Natural killer cell (primary cell): ENCODE data around the gene SYNGR3. TPM values are rescaled to one million over a fixed set of nuclear protein-coding genes. Genes with fewer than 3 reads are reported as not detected.

Source experiments
- ATAC-seq, 3 donors: fragments of 150-1000 bp in 2 of 3; fragments of 200-7000 bp in 1 of 3; cut with Tn5 transposase; 1 replicate in 1 of 3; 2 replicates in 2 of 3; pipeline ENCODE4 v1.10.0; 2021; ENCODE audit warnings: mild to moderate bottlenecking in 2 of 3, moderate library complexity in 2 of 3
- DNase-seq, 2 donors: peaks; one replicate each; pipeline versions ENCODE4 v3.0.0 to v3.0.0-alpha.2; 2013 to 2021; ENCODE audit warnings: mixed read lengths in 1 of 2
- H3K27ac ChIP-seq: one replicate; pipeline ENCODE4 v1.5.1; 2013; ENCODE audit warnings: mild to moderate bottlenecking, low read length
- H3K27me3 ChIP-seq: one replicate; pipeline ENCODE4 v1.6.1; 2013; ENCODE audit warnings: low read length; ENCODE audit not compliant: control insufficient read depth, insufficient read depth
- H3K36me3 ChIP-seq: one replicate; pipeline ENCODE4 v1.6.1; 2013; ENCODE audit warnings: low read length; ENCODE audit not compliant: control insufficient read depth, insufficient read depth
- H3K4me1 ChIP-seq: one replicate; pipeline ENCODE4 v1.6.1; 2013; ENCODE audit warnings: low read length; ENCODE audit not compliant: control insufficient read depth, insufficient read depth
- H3K4me3 ChIP-seq: one replicate; pipeline ENCODE4 v1.5.1; 2013; ENCODE audit warnings: low read length
- H3K9me3 ChIP-seq: one replicate; pipeline ENCODE4 v1.6.1; 2013; ENCODE audit warnings: low read length; ENCODE audit not compliant: control insufficient read depth, insufficient read depth
- H3K27ac Mint-ChIP-seq, 2 donors: one replicate each; pipeline ENCODE4 v1.8.0; 2022; ENCODE audit warnings: mild to moderate bottlenecking in 2 of 2, mixed read lengths in 2 of 2, moderate library complexity in 1 of 2
- H3K27me3 Mint-ChIP-seq, 2 donors: one replicate each; pipeline ENCODE4 v1.8.0; 2022; ENCODE audit warnings: low read depth in 2 of 2, mixed read lengths in 2 of 2
- H3K36me3 Mint-ChIP-seq: one replicate; pipeline ENCODE4 v1.8.0; 2022; ENCODE audit warnings: mixed read lengths
- H3K4me1 Mint-ChIP-seq, 2 donors: one replicate each; pipeline ENCODE4 v1.8.0; 2022; ENCODE audit warnings: mixed read lengths in 2 of 2
- H3K4me3 Mint-ChIP-seq: one replicate; pipeline ENCODE4 v1.8.0; 2022; ENCODE audit warnings: mild to moderate bottlenecking, moderate library complexity, mixed read lengths
- H3K9me3 Mint-ChIP-seq, 2 donors: one replicate each; pipeline ENCODE4 v1.8.0; 2022; ENCODE audit warnings: mixed read lengths in 2 of 2
- WGBS: methylation state at CpG from one replicate; pipeline ENCODE4 v1.1.7; 2013; ENCODE audit warnings: missing lambda C conversion rate; ENCODE audit not compliant: insufficient coverage; 5-methylcytosine and 5-hydroxymethylcytosine counted together
- intact Hi-C: fragments of 100-400 bp; cut with micrococcal nuclease; formaldehyde crosslinking; loops from one replicate; pipeline ENCODE4 v1.14.2; 2022
- total RNA-seq, 4 donors: library from RNA; stranded (reverse); fragments of 120-200 nt in 1 of 4; gene quantifications; one replicate each; pipeline versions ENCODE4 v1.2.3 to v1.2.4, GENCODE V29; 2013 to 2022
- TF ChIP-seq, protein P1 (sequence below): fragments of 200-600 bp; IDR thresholded peaks from one replicate; pipeline ENCODE4 v1.8.0; 2022; ENCODE audit warnings: antibody characterized with exemption

Gene SYNGR3
- total RNA-seq, 3 donors from 2014 or later (not counting 1 experiment from before 2014, with no cell fraction given), result 10.3 to 19.3 (median 19.1) TPM

DNA sequence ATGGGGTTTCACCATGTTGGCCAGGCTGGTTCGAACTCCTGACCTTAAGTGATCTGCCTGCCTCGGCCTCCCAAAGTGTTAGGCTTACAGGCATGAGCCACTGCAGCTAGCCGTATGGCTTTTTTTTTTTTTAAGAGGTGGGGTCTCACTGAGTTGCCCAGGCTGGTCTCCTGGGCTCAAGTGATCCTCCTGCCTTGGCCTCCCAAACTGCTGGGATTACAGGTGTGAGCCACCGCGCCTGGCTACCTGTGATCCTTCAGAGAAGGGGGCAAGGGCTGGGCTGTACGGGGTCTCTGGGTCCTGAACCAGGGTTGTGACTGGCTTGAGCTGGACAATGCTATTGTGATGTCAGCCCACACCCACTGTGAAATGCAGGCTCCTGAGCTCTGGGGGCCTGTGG, 23.3 kb upstream of the SYNGR3 start, which contains the start of gene RNF151:
Gene RNF151 (plus strand): TSS at position 397 of the 400 bp plus-strand sequence. CDS start 26 bp downstream, outside the sequence.
- ATAC-seq, result no peak
- TF ChIP-seq, protein P1, sequence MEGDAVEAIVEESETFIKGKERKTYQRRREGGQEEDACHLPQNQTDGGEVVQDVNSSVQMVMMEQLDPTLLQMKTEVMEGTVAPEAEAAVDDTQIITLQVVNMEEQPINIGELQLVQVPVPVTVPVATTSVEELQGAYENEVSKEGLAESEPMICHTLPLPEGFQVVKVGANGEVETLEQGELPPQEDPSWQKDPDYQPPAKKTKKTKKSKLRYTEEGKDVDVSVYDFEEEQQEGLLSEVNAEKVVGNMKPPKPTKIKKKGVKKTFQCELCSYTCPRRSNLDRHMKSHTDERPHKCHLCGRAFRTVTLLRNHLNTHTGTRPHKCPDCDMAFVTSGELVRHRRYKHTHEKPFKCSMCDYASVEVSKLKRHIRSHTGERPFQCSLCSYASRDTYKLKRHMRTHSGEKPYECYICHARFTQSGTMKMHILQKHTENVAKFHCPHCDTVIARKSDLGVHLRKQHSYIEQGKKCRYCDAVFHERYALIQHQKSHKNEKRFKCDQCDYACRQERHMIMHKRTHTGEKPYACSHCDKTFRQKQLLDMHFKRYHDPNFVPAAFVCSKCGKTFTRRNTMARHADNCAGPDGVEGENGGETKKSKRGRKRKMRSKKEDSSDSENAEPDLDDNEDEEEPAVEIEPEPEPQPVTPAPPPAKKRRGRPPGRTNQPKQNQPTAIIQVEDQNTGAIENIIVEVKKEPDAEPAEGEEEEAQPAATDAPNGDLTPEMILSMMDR, result no peak
- Mint-ChIP-seq H3K4me1 (peaks cover 30 to 32% of the 10 kb centered on the region in 2 donors), H3K36me3 (no peaks in the 10 kb centered on the region), H3K27ac (peak within 1 kb of the TSS; percentile 95), H3K27me3 (no peaks in the 10 kb centered on the region), H3K4me3 (peak within 1 kb of the TSS; percentile 94), H3K9me3 (no peaks in the 10 kb centered on the region)
- peaks cover 44% of the 10 kb centered on the region for H3K4me1 ChIP-seq
- intact Hi-C loops, result no loop called here
- no peaks in the 10 kb centered on the region for H3K9me3 ChIP-seq
- WGBS, result 94% methylated on average over 6 of the region's 6 CpGs
- H3K36me3 ChIP-seq, result peaks cover 20% of the 10 kb centered on the region
- peak within 1 kb of the TSS; percentile 88 for H3K4me3 ChIP-seq
- no peaks in the 10 kb centered on the region for H3K27me3 ChIP-seq
- no peak for DNase-seq
- H3K27ac ChIP-seq, result peak within 1 kb of the TSS; percentile 99

DNA sequence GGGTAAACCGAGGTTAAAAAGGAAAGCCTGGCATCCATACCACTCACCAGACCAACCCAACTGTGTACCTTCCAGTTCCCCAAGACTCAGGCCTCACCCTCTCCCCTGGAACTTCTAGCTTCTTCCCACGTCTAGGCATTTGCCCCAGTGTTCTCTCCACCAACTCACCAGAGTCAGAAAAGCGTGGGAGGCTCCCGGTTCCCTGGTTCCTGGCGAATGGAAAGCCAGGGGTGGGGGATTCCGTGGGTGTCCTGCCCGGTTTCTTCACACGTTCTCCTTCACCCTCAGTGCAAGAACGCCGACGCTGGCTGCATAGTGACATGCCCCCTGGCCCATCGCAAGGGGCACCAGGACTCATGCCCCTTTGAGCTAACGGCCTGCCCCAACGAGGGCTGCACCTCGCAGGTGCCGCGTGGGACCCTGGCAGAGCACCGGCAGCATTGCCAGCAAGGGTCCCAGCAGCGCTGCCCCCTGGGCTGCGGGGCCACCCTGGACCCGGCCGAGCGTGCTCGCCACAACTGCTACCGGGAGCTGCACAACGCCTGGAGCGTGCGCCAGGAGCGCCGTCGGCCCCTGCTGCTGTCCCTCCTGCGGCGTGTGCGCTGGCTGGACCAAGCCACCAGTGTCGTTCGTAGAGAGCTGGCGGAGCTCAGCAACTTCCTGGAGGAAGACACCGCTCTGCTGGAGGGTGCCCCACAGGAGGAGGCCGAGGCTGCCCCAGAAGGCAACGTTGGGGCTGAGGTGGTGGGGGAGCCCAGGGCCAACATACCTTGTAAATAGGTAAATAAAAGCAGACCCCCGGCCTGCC, 21.4 kb upstream of the SYNGR3 start:
- H3K4me1 ChIP-seq, result peaks cover 42% of the 10 kb centered on the region
- H3K4me1 Mint-ChIP-seq, result peaks cover 39 to 45% of the 10 kb centered on the region in 2 donors
- intact Hi-C loops, result no loop called here
- peaks cover 2% of the 10 kb centered on the region for H3K36me3 ChIP-seq
- DNase-seq, result no peak
- no peaks in the 10 kb centered on the region for H3K9me3 ChIP-seq
- no peaks in the 10 kb centered on the region for H3K36me3 Mint-ChIP-seq
- no peaks in the 10 kb centered on the region for H3K27me3 ChIP-seq
- ATAC-seq, result no peak
- H3K27ac ChIP-seq, result no peak overlapping the region
- no peak overlapping the region for H3K27ac Mint-ChIP-seq
- H3K4me3 ChIP-seq, result no peak overlapping the region
- WGBS, result 94% methylated on average over 41 of the region's 41 CpGs
- no peak overlapping the region for H3K4me3 Mint-ChIP-seq
- TF ChIP-seq, protein P1, result no peak
- H3K9me3 Mint-ChIP-seq, result no peaks in the 10 kb centered on the region
- no peaks in the 10 kb centered on the region for H3K27me3 Mint-ChIP-seq

DNA sequence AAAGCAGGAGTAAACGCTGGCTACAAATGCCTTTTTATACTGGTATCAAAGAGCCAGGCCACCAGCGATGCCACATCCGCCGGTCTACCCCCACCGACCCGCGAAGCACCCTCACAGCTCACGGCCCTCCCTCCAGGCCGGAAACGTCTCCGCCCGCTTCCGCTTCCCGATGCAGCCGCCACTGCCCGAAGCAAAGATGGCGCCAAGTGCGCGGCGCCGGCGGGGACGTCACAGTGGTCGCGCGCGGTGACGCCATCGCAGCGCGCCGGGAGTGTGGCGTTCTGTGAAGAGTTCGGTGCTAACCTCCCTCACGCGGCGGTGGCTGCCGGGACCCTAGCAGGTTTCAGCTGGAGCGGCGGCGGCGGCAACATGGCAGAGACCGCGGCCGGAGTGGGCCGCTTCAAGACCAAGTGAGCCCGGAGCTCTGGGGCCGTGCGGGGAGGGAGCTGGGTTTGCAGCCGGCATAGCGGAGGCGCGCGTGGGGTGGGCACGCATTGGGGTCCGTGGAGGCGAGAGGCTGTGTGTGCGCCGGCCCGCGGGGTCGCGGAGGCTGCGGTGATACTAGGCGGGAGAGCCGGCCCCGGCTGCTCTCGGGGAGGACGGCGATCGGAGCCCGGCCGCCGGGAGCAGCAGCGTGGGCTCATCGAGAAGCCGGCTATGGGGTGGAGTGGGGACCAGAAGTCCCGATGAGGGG, 17.8 kb upstream of the SYNGR3 start, which contains the start of gene TBL3:
Gene TBL3 (plus strand): TSS at position 258 of the 694 bp plus-strand sequence. CDS start 112 bp downstream, at position 370.
- TF ChIP-seq, protein P1, result no peak
- intact Hi-C loops, result loop anchor here (1.0 kb wide), 1 partner anchor 8 kb away; the partner anchor contains the start of gene RPS2
- WGBS, result under 1% methylated on average over 78 of the region's 78 CpGs

More for the DNA sequence above, 17.8 kb upstream of the SYNGR3 start, which contains the start of gene TBL3:
- Histone ChIP-seq H3K36me3 (peaks cover 27% of the 10 kb centered on the region), H3K4me1 (peaks cover 27% of the 10 kb centered on the region), H3K4me3 (peak within 1 kb of the TSS; percentile 62), H3K27me3 (no peaks in the 10 kb centered on the region), H3K27ac (peak within 1 kb of the TSS; percentile 97), H3K9me3 (no peaks in the 10 kb centered on the region)
- Mint-ChIP-seq H3K36me3 (no peaks in the 10 kb centered on the region), H3K9me3 (no peaks in the 10 kb centered on the region), H3K27ac (peak within 1 kb of the TSS; percentile 97 to 98), H3K4me3 (peak within 1 kb of the TSS; percentile 98), H3K4me1 (peaks cover 18 to 23% of the 10 kb centered on the region in 2 donors), H3K27me3 (no peaks in the 10 kb centered on the region)
- ATAC-seq (peak; percentile 96 to 98 (median 97)), DNase-seq (peak; percentile 98 to 99)
